AG10803 (cell line): ENCODE measurements around the gene FYN.

ENCODE experiments used
- DNase-seq: peaks from one replicate; pipeline ENCODE4 v3.0.0; 2010; ENCODE audit warnings: low read depth
- H3K4me3 ChIP-seq: 2 replicates; pipeline ENCODE4 v1.5.1; 2011; ENCODE audit warnings: mild to moderate bottlenecking, low read length, control low read depth
- TF ChIP-seq, protein P1 (sequence below): conservative IDR thresholded peaks from 2 replicates; pipeline ENCODE4 v1.5.1; 2011; ENCODE audit warnings: mild to moderate bottlenecking, low read length, control low read depth, inconsistent platforms

FYN gene

DNA sequence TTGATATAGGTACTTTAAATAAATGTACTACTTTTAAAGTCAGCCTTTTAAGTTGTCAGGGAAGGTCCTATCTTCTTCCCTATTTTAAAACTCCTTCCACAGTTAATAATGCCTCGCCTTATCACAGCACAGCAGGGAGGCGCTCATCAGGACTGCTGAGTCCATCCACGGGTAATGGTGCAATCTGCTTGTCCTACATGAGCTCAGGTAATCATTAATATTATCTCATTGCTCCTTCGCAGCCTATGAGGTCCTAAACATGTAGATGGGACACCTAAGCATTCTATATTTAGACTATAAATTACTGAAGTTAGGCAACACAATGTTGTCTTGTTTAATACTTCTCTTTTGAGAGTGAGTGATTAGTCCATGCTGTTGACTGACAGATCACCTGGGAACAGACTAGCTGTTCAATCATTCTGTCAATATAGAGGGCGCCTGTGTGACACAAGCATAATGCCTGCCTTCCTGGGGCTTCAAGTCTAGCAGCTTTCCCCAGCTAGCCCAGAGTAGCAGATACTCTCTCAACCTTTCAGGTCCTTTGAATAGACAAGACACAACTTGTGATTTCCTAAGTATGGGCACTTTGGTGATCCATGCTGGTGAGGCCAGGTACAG lies 91.0 kb downstream of the FYN start:
- TF ChIP-seq, protein P1, sequence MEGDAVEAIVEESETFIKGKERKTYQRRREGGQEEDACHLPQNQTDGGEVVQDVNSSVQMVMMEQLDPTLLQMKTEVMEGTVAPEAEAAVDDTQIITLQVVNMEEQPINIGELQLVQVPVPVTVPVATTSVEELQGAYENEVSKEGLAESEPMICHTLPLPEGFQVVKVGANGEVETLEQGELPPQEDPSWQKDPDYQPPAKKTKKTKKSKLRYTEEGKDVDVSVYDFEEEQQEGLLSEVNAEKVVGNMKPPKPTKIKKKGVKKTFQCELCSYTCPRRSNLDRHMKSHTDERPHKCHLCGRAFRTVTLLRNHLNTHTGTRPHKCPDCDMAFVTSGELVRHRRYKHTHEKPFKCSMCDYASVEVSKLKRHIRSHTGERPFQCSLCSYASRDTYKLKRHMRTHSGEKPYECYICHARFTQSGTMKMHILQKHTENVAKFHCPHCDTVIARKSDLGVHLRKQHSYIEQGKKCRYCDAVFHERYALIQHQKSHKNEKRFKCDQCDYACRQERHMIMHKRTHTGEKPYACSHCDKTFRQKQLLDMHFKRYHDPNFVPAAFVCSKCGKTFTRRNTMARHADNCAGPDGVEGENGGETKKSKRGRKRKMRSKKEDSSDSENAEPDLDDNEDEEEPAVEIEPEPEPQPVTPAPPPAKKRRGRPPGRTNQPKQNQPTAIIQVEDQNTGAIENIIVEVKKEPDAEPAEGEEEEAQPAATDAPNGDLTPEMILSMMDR: no peak
- H3K4me3 ChIP-seq: no peak overlapping the region
- DNase-seq: no peak

DNA sequence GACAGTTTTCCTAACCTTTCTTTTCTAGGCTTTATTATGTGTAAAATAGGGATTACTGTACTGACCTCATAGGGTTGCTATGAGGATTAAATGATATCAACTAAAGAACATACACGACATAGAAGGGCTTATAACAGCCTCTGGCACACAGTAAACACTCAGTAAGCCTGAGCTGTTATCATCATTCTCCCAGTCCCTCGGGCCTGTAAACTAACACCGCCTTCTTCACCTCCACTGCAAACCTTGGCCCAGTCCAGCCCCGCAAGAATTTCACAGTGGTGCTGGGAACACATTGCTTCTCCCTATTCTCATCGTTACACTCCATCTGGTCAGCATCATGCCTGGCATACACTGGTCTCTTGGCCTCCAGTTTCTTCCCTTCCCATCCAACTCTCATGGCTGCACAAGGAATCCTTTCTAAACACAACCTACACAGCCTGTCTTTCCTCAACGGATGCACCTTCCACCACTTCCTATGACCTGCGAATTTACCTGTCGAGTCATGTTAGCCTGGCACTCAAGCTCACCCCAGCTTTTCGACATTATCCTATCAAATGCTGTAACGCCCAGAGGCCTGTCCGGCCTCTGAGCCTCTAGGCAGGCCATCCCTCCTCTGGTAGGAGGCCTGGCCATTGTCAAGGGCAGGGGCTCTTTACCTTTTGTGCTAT lies 92.1 kb downstream of the FYN start:
- H3K4me3 ChIP-seq: no peak overlapping the region
- TF ChIP-seq, protein P1: no peak
- peak; percentile 71 for DNase-seq

DNA sequence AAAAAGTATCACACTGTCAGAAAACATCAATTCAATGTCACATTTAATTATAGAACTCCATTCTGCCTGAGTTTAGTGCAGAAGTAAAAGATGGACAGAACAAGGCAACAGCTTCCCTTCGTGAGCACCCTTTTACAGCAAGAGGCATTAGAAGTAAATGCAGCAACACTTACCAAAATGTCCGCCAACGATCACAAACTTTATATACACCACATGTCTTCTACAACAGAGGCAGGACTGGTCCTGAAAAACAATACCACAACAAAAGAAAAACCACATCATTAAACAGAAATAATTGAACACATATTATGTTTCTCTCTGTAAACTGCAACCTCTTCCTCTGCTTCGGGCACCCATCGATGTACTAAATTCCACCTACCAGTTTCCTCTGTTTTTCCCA lies 92.9 kb downstream of the FYN start:
- H3K4me3 ChIP-seq: no peak overlapping the region
- peak; percentile 43 for DNase-seq

DNA sequence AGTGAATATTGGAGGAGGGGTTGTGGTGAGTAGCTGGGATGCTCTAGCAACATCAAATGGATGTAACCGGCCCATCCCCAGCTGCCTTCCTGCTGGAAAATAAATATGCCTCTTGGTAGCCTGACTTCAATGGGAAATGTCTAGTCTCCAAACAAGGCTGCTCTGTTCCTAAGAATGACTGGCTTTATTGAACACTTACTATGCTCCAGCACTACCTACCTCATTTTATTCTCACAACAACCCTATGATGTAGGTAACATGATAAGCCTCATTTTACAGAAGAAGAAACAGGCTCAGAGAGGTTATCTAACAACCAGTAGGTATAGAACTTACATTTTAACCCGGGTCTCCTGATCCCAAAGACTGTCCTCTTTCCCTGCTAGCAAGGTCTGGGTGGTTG lies 93.6 kb downstream of the FYN start:
- TF ChIP-seq, protein P1: no peak
- DNase-seq: no peak
- no peak overlapping the region for H3K4me3 ChIP-seq

More for the DNA sequence above, 92.9 kb downstream of the FYN start:
- TF ChIP-seq, protein P1: no peak

DNA sequence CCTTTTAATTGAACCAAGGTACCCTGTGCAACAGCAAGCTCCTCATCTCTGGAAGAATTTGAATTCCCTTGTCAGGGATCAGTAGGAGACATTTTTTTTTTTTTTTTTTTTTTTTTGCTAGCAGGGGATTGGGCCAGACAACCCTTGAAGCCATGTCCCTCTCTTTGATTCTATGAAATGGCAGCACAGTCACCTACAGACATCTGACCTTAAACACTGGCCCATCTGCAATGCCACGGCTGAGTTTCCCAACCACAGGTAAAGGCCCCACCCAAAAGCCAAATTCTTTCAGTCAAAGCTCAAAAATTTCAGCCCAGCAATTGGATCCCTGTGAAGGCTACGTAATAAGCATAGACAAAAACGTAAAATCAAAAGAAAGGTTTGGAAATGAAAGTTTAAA lies 94.2 kb downstream of the FYN start:
- no peak overlapping the region for H3K4me3 ChIP-seq
- DNase-seq: no peak
- TF ChIP-seq, protein P1: no peak

DNA sequence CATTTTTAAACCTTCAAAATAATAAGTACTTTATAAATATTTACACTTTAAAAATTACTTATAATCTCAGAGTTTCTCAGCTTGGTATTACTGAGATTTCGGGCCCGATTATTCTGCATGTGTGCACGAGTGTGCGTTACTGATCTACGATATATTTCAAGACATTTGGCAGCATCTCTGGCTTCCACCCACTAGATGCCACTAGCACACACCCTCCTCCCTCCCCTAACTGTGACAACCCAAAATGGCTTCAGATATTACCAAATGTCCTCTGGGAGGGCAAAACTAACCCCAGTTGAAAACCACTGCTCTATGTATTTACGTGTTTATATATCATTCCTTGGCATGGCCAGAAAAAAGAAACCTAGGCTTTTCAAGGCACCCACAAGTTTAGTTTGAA lies 95.9 kb downstream of the FYN start:
- DNase-seq: no peak
- TF ChIP-seq, protein P1: peak; percentile 25; the same call in 1 of the 2 replicates

More for the DNA sequence above, 95.9 kb downstream of the FYN start:
- H3K4me3 ChIP-seq: no peak overlapping the region
